K562 (cell line): Measurements from ENCODE around the gene PGAP2. TPM values are rescaled to one million over a fixed set of nuclear protein-coding genes. Genes with fewer than 3 reads are reported as not detected.

Experiments
- BACH1 ChIP-seq: fragments of 200-800 bp; sonication (Bioruptor generic); IDR thresholded peaks from 2 replicates; pipeline ENCODE4 v1.6.1; 2016; ENCODE audit warnings: missing genetic modification characterization, missing compliant biosample characterization
- CBX1 ChIP-seq: sonication (generic); IDR thresholded peaks from 2 replicates; pipeline ENCODE4 v1.6.1; 2016; ENCODE audit warnings: antibody characterized with exemption, low read depth, mild to moderate bottlenecking
- CBX8 ChIP-seq: fragments of 200-600 bp; sonication (generic); IDR thresholded peaks from 2 replicates; pipeline ENCODE4 v1.6.1; 2012; ENCODE audit warnings: borderline replicate concordance, mixed run types, low read depth, mild to moderate bottlenecking, moderate library complexity, mixed read lengths, low read length, control low read depth, inconsistent platforms; ENCODE audit not compliant: poor library complexity, severe bottlenecking; ENCODE audit errors: extremely low read depth
- CEBPZ ChIP-seq: fragments of 150-350 bp; IDR thresholded peaks from 2 replicates; pipeline ENCODE4 v1.6.1; 2014; ENCODE audit warnings: low read depth, mild to moderate bottlenecking, low read length, borderline replicate concordance
- CHD1 ChIP-seq: fragments of 200-600 bp; sonication (generic); IDR thresholded peaks from one replicate; pipeline ENCODE4 v1.6.1; 2012; ENCODE audit warnings: mild to moderate bottlenecking, moderate library complexity, low read length, inconsistent platforms
- DACH1 ChIP-seq: fragments of 450-650 bp; IDR thresholded peaks from 2 replicates; pipeline ENCODE4 v1.6.1; 2018; ENCODE audit not compliant: partially characterized antibody
- ETS1 ChIP-seq: conservative IDR thresholded peaks from 2 replicates; pipeline ENCODE4 v1.6.1; 2011; ENCODE audit warnings: low read depth, mild to moderate bottlenecking, low read length; ENCODE audit not compliant: control insufficient read depth
- GTF2A2 ChIP-seq: IDR thresholded peaks from 2 replicates; pipeline ENCODE4 v1.6.1; 2016; ENCODE audit warnings: mild to moderate bottlenecking, missing genetic modification characterization, missing compliant biosample characterization
- JUND ChIP-seq, 2 experiments: IDR thresholded peaks; 2 replicates in 1 of 2; 3 replicates in 1 of 2; pipeline ENCODE4 v1.6.1; 2011; ENCODE audit warnings: borderline replicate concordance in 2 of 2, low read depth in 2 of 2, low read length in 2 of 2, improper control_type of control experiment in 1 of 2, missing biosample characterization in 1 of 2, missing genetic modification characterization in 1 of 2, missing genetic modification reagents in 1 of 2
- KAT2B ChIP-seq: IDR thresholded peaks from one replicate; pipeline ENCODE4 v1.6.1; 2012; ENCODE audit warnings: low read depth, mild to moderate bottlenecking, control low read depth, inconsistent platforms, low read length, moderate library complexity
- MAX ChIP-seq: sonication (generic); formaldehyde crosslinking; IDR thresholded peaks from 2 replicates; pipeline ENCODE4 v1.9.0; 2022; ENCODE audit warnings: mild to moderate bottlenecking, missing genetic modification reagents
- NFRKB ChIP-seq: fragments of 450-650 bp; IDR thresholded peaks from 2 replicates; pipeline ENCODE4 v1.6.1; 2016; ENCODE audit warnings: low read depth
- RBBP5 ChIP-seq: fragments of 200-600 bp; sonication (generic); IDR thresholded peaks from 2 replicates; pipeline ENCODE4 v1.6.1; 2012; ENCODE audit warnings: borderline replicate concordance, mild to moderate bottlenecking, low read length, control low read depth, inconsistent platforms; ENCODE audit not compliant: insufficient read depth, poor library complexity, severe bottlenecking
- SMC3 ChIP-seq: conservative IDR thresholded peaks from 2 replicates; pipeline ENCODE4 v1.6.1; 2011; ENCODE audit warnings: low read depth, low read length, improper control_type of control experiment; ENCODE audit not compliant: insufficient read depth
- TCF15 ChIP-seq: fragments of 250-450 bp; sonication (Bioruptor Pico); IDR thresholded peaks from 2 replicates; pipeline ENCODE4 v1.8.0; 2022; ENCODE audit warnings: moderate library complexity, mild to moderate bottlenecking, inconsistent platforms
- TFE3 ChIP-seq: fragments of 450-650 bp; formaldehyde crosslinking; IDR thresholded peaks from 2 replicates; pipeline ENCODE4 v1.4.0; 2020; ENCODE audit warnings: mild to moderate bottlenecking, mixed read lengths
- ZNF384 ChIP-seq: IDR thresholded peaks from 2 replicates; pipeline ENCODE4 v1.6.1; 2012; ENCODE audit warnings: low read depth, low read length, improper control_type of control experiment
- ZNF668 ChIP-seq: fragments of 250-450 bp; sonication (Bioruptor Pico); IDR thresholded peaks from 2 replicates; pipeline ENCODE4 v1.8.0; 2022; ENCODE audit warnings: mild to moderate bottlenecking, inconsistent platforms
- polyA plus RNA-seq, 8 experiments: library from polyadenylated mRNA; depleted of rRNA in 4 of 8; stranded (reverse) in 5 of 8; unstranded in 3 of 8; fragments of >200 nt; fragmentation: Nextera tagmentation in 2 of 8; fragmentation: Illumina TruSeq in 1 of 8; extraction: Ambion mirVana in 2 of 8; extraction: Trizol in 1 of 8; gene quantifications; 2 replicates each; pipeline versions ENCODE4 v1.2.1 to v1.2.3, GENCODE V29; 2011 to 2014; ENCODE audit warnings: inconsistent platforms in 1 of 8, missing spikeins in 1 of 8
- total RNA-seq, 7 experiments: library from RNA; depleted of rRNA in 6 of 7; stranded (reverse); fragments of >200 nt in 6 of 7; fragmentation: Illumina TruSeq in 2 of 7; extraction: Trizol in 2 of 7; gene quantifications; 2 replicates each; pipeline versions ENCODE4 v1.2.1 to v1.2.3, GENCODE V29; 2011 to 2021; ENCODE audit warnings: low replicate concordance in 1 of 7

PGAP2 gene
- total and polyA plus RNA-seq, 9 of the 15 experiments (the other 6 are each of a cell fraction or from before 2014, with no cell fraction given): 17.9 to 47.2 (median 33.7) TPM

- TF ChIP-seq SMC3 (peak; percentile 57), ZNF668 (CRISPR knock-in tag) (no peak), MAX (CRISPR knock-in tag) (no peak), BACH1 (tag) (no peak), RBBP5 (peak; percentile 26), DACH1 (no peak), NFRKB (no peak), CBX1 (no peak), TFE3 (no peak), GTF2A2 (tag) (no peak), TCF15 (CRISPR knock-in tag) (no peak), ETS1 (0 out of 2 replicates have a peak, but pooled peaks have one; percentile 75), JUND (IDR thresholded peaks at IDR 0.05; ENCODE audit: borderline replicate concordance, low read depth, low read length) (peak; percentile 47; the same call in 1 of the 2 replicates), JUND (tag; IDR thresholded peaks at IDR 0.05; ENCODE audit: borderline replicate concordance, low read depth, low read length) (no peak), ZNF384 (no peak), CEBPZ (no peak), CHD1 (no peak), CBX8 (no peak), KAT2B (no peak)
These were observed at the start of gene PGAP2 (continued) for GRCh38 chr11:3807909-3808860.
